Left renal pelvis (tissue), 4 donors: Measurements from ENCODE around the gene EHD1. TPM values are rescaled to one million over a fixed set of nuclear protein-coding genes. Genes with fewer than 3 reads are reported as not detected.

Experiments
- DNase-seq, 4 donors: peaks; one replicate each; pipeline ENCODE4 v3.0.0-alpha.2; 2013; ENCODE audit warnings: low read depth in 4 of 4, low spot score in 3 of 4
- polyA plus RNA-seq, 4 donors: library from polyadenylated mRNA; unstranded; fragments of 120-200 nt; gene quantifications; one replicate each; pipeline ENCODE4 v1.2.1, GENCODE V29; 2013; ENCODE audit not compliant: insufficient read length in 4 of 4

The EHD1 gene
- polyA plus RNA-seq, 4 donors: 48.7 to 68.8 (median 58.5) TPM

- DNase-seq: no peak
Measured at GRCh38 chr11:64875369-64876228, 2.8 kb downstream of the EHD1 start.

- DNase-seq: no peak
Measured at GRCh38 chr11:64874308-64875240, 3.8 kb downstream of the EHD1 start.

- no peak for DNase-seq
Measured at GRCh38 chr11:64872790-64873488, 5.5 kb downstream of the EHD1 start.

- no peak for DNase-seq
Measured at GRCh38 chr11:64871492-64871891, 6.9 kb downstream of the EHD1 start.

- DNase-seq: no peak
Measured at GRCh38 chr11:64870893-64871466, 7.4 kb downstream of the EHD1 start.

- DNase-seq: no peak
Measured at GRCh38 chr11:64870176-64870892, 8.1 kb downstream of the EHD1 start.

- DNase-seq: no peak
Measured at GRCh38 chr11:64869571-64870175, 8.7 kb downstream of the EHD1 start.

- no peak for DNase-seq
Measured at GRCh38 chr11:64868904-64869570, 9.4 kb downstream of the EHD1 start.

GRCh38 chr11:64867748-64868462 is 10.5 kb downstream of the EHD1 start:
- DNase-seq: no peak

GRCh38 chr11:64866173-64866491 is 12.3 kb downstream of the EHD1 start:
- no peak for DNase-seq

- DNase-seq: no peak
Measured at GRCh38 chr11:64865286-64866172, 12.9 kb downstream of the EHD1 start.

GRCh38 chr11:64864473-64865285 is 13.7 kb downstream of the EHD1 start:
- DNase-seq: no peak

GRCh38 chr11:64864135-64864472 is 14.3 kb downstream of the EHD1 start:
- no peak for DNase-seq

GRCh38 chr11:64863391-64864060 is 14.9 kb downstream of the EHD1 start:
- DNase-seq: no peak

- no peak for DNase-seq
Measured at GRCh38 chr11:64862987-64863390, 15.4 kb downstream of the EHD1 start.
